ENCODE data around the gene KCNG2. TPM values are rescaled to one million over a fixed set of nuclear protein-coding genes. Genes with fewer than 3 reads are reported as not detected.

KCNG2 gene
- total and polyA plus RNA-seq, 12 donors: 0.06 to 2.9 (median 0.50) TPM; not detected in 3

GRCh38 chr18:79794846-79795245 lies 2.9 kb upstream of the KCNG2 start:
- H3K36me3 ChIP-seq (replicated peaks in 1 of 2): no peaks in the 10 kb centered on the region
- WGBS, 4 donors: 79 to 90% (median 87%) methylated on average over 16 to 17 of the region's 17 CpGs
- no peak for DNase-seq
- no peak overlapping the region for H3K27ac ChIP-seq
- no peak overlapping the region for H3K4me3 ChIP-seq
- peaks cover 30% of the 10 kb centered on the region for H3K27me3 ChIP-seq
- no peaks in the 10 kb centered on the region for H3K9me3 ChIP-seq (replicated peaks in 1 of 3)
- intact Hi-C loops (cut with DNase I): no loop called here
- H3K4me1 ChIP-seq (replicated peaks in 1 of 2): peaks cover 0 to 12% of the 10 kb centered on the region in 2 donors
- TF ChIP-seq POLR2A (IDR thresholded peaks at IDR 0.05) (no peak), CTCF (IDR thresholded peaks at IDR 0.05) (no peak)

- intact Hi-C loops (cut with DNase I): no loop called here
- Histone ChIP-seq H3K4me3 (no peak overlapping the region), H3K27me3 (peaks cover 35% of the 10 kb centered on the region), H3K27ac (no peak overlapping the region), H3K9me3 (replicated peaks in 1 of 3) (no peaks in the 10 kb centered on the region), H3K4me1 (replicated peaks in 1 of 2) (peaks cover 0 to 12% of the 10 kb centered on the region in 2 donors), H3K36me3 (replicated peaks in 1 of 2) (no peaks in the 10 kb centered on the region)
- DNase-seq: no peak
- WGBS, 4 donors: 84 to 91% (median 87%) methylated on average over 19 of the region's 19 CpGs
- TF ChIP-seq POLR2A (IDR thresholded peaks at IDR 0.05) (no peak), CTCF (IDR thresholded peaks at IDR 0.05) (no peak)
Observed at GRCh38 chr18:79795446-79795845, 2.3 kb upstream of the KCNG2 start.

- Histone ChIP-seq H3K4me1 (replicated peaks in 1 of 2) (peaks cover 0 to 12% of the 10 kb centered on the region in 2 donors), H3K36me3 (replicated peaks in 1 of 2) (no peaks in the 10 kb centered on the region), H3K27me3 (peaks cover 36% of the 10 kb centered on the region), H3K9me3 (replicated peaks in 1 of 3) (no peaks in the 10 kb centered on the region), H3K4me3 (no peak overlapping the region), H3K27ac (no peak overlapping the region)
- TF ChIP-seq CTCF (IDR thresholded peaks at IDR 0.05) (no peak), POLR2A (IDR thresholded peaks at IDR 0.05) (no peak)
- no peak for DNase-seq
- WGBS, 4 donors: 41 to 51% (median 44%) methylated on average over 7 of the region's 7 CpGs
- intact Hi-C loops (cut with DNase I): no loop called here
Observed at GRCh38 chr18:79796016-79796415, 1.7 kb upstream of the KCNG2 start.

- Histone ChIP-seq H3K36me3 (replicated peaks in 1 of 2) (no peaks in the 10 kb centered on the region), H3K27ac (no peak overlapping the region), H3K4me1 (replicated peaks in 1 of 2) (peaks cover 0 to 12% of the 10 kb centered on the region in 2 donors), H3K27me3 (peaks cover 36% of the 10 kb centered on the region), H3K9me3 (replicated peaks in 1 of 3) (no peaks in the 10 kb centered on the region), H3K4me3 (no peak overlapping the region)
- no peak for TF ChIP-seq CTCF (IDR thresholded peaks at IDR 0.05)
- TF ChIP-seq POLR2A (IDR thresholded peaks at IDR 0.05): no peak
- intact Hi-C loops (cut with DNase I): no loop called here
- WGBS, 4 donors: 35 to 42% (median 38%) methylated on average over 17 to 21 of the region's 21 CpGs
- DNase-seq: no peak
Observed at GRCh38 chr18:79796531-79797405, 970 bp upstream of the KCNG2 start.
